ENCODE results near the gene SIRT7. TPM values are rescaled to one million over a fixed set of nuclear protein-coding genes. Genes with fewer than 3 reads are reported as not detected.

Gene SIRT7
- total RNA-seq, 6 experiments from 2014 or later: 16.2 to 20.7 (median 18.5) TPM

DNA sequence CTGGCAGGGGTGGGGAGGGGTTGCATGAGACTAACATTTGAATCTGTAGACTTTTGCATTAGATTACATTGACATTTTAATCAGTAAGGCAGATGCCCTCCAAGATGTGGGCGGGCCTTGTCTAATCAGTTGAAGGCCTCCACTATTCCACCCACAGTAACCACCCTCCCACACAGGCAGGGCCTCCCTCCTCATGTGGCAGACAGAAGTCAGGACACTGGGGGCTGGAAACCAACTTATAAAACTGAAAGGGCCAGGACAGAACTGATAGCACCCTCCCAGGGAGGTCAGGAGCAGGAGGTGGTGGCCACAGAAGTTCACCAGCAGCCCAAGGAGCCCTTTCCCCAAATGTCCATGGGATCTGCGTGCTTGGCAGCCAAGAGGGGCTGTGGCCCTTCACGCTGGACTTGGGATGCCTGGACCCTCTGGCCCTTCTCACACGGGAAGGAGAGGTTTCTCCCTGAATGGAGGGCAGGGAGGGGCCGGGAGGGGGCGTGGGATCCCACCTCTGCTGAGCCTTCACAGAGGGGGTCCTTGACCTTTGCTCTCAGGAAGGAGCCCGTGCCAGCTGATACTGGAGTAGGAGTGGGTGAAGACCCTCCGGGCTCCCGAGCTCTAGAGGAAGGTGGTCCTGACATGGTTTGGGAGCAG lies 14.5 kb upstream of the SIRT7 start:
- no peak for DNase-seq
- no peaks in the 10 kb centered on the region for H3K9me3 Mint-ChIP-seq
- TF ChIP-seq, protein P1, sequence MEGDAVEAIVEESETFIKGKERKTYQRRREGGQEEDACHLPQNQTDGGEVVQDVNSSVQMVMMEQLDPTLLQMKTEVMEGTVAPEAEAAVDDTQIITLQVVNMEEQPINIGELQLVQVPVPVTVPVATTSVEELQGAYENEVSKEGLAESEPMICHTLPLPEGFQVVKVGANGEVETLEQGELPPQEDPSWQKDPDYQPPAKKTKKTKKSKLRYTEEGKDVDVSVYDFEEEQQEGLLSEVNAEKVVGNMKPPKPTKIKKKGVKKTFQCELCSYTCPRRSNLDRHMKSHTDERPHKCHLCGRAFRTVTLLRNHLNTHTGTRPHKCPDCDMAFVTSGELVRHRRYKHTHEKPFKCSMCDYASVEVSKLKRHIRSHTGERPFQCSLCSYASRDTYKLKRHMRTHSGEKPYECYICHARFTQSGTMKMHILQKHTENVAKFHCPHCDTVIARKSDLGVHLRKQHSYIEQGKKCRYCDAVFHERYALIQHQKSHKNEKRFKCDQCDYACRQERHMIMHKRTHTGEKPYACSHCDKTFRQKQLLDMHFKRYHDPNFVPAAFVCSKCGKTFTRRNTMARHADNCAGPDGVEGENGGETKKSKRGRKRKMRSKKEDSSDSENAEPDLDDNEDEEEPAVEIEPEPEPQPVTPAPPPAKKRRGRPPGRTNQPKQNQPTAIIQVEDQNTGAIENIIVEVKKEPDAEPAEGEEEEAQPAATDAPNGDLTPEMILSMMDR (IDR thresholded peaks at IDR 0.05): no peak
- peaks cover 9% of the 10 kb centered on the region for H3K4me1 Mint-ChIP-seq (ENCODE audit: low read depth)
- no peaks in the 10 kb centered on the region for H3K36me3 Mint-ChIP-seq (ENCODE audit: low read depth)
- no peaks in the 10 kb centered on the region; the same call in none of the 2 replicates for H3K27me3 Mint-ChIP-seq (ENCODE audit: insufficient read depth)
- no peak overlapping the region for H3K27ac Mint-ChIP-seq
- H3K4me3 Mint-ChIP-seq: no peak overlapping the region

DNA sequence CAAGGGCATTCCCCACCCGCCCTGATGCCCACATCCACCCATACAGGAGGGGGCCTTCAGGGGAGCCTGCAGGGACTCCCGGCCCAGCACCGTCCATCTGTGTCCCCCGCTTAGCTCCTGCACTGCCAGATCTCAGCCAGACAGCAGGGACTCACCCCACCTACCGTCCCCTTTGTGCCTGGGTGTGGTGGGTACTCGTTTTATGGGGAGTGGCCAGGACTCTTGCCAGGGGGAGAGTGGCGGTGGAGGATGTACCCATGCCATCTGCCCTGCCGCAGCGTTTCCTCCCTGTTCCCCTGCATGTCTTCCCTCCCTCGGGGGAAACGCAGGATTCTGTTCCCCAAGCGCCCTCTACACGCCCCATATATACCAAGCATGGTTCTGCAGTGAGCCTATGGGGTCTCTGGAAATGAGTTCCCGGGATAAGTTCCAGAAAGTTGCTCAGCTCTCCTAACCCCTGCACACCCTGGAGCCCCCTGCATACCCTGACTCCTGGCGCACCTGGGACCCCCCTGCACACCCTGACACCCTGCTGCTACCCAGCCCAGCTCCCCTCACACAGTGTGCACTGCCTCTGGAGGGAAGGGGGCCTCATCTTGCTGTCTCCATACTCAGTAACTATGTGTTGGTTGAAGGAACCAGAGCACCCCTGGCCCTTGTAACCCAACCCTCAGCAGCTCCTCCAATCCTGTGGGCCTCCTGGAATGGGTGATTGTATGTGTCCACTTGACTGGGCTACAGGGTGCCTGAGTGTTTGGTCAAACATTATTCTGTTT lies 13.8 kb upstream of the SIRT7 start:
- Mint-ChIP-seq H3K27ac (no peak overlapping the region), H3K36me3 (ENCODE audit: low read depth) (no peaks in the 10 kb centered on the region), H3K4me3 (no peak overlapping the region), H3K27me3 (ENCODE audit: insufficient read depth) (no peaks in the 10 kb centered on the region; the same call in none of the 2 replicates), H3K9me3 (no peaks in the 10 kb centered on the region), H3K4me1 (ENCODE audit: low read depth) (peaks cover 8% of the 10 kb centered on the region)
- no peak for DNase-seq
- TF ChIP-seq, protein P1 (IDR thresholded peaks at IDR 0.05): no peak

DNA sequence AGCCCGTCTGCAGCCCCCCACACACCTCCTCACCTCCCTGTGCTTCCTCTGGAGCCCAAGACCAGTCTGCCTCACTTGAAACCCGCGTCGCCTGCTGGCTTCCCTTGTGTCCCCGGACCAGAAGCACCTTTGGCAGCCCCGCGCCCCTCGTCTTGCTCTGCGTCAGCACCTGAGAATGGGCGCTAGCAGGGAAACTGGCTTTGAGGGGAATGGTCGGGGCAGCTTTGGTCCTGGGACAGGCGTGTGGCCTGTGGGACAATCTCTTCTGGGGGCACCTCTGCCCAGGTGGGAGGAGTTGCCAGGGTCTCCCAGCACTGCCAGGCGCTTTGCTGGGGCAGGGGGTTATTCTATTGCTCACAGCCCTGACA lies 13.2 kb upstream of the SIRT7 start:
- Mint-ChIP-seq H3K36me3 (ENCODE audit: low read depth) (no peaks in the 10 kb centered on the region), H3K27me3 (ENCODE audit: insufficient read depth) (no peaks in the 10 kb centered on the region; the same call in none of the 2 replicates), H3K9me3 (no peaks in the 10 kb centered on the region), H3K27ac (no peak overlapping the region), H3K4me3 (no peak overlapping the region), H3K4me1 (ENCODE audit: low read depth) (peaks cover 11% of the 10 kb centered on the region)
- TF ChIP-seq, protein P1 (IDR thresholded peaks at IDR 0.05): no peak
- DNase-seq: no peak

DNA sequence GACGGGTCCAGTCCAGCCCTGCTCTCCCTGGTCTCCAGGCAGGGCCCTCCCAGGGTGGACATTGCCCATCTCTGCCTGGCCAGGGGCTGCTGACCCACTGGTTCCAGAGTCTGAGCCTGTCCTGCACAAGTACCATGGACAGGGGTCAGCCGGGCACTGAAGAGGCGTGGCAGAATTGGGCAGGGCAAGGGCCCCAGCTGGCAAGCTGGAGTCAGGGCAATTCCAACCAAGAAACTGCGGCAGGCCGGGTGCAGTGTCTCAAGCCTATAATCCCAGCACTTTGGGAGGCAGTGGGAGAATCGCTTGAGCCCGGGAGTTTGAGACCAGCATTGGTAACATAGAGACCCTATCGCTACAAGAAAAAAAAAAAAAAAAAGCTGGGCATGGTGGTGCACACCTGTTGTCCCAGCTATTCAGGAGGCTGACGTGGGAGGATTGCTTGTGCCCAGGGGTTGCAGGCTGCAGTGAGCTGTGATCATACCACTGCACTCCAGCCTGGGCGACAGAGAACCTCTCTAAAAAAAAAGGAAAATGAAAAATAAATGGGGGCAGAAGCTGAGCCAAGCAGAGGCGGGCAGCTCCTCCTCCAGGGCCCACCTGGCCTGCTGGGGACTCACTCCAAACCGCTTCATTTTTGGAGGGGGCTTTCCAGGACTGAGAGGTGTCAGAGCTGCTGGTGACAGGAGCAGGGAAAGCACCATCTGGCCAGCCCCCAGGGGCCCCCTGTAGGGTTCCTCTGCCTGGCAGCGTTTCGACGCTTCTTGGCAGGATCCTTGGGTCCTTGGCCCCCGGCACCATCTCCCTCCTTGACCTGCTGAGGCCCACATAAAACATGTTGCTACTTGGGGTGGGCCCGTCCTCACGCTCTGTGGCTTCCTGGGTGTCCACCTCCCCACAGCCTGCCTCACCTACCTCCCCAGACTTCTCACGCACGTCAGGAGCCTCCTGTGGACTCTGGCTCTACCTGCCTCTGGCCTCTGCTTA lies 12.5 kb upstream of the SIRT7 start:
- no peak for DNase-seq
- H3K9me3 Mint-ChIP-seq: no peaks in the 10 kb centered on the region
- H3K4me1 Mint-ChIP-seq (ENCODE audit: low read depth): peaks cover 12% of the 10 kb centered on the region
- H3K27me3 Mint-ChIP-seq (ENCODE audit: insufficient read depth): no peaks in the 10 kb centered on the region; the same call in none of the 2 replicates
- no peak overlapping the region for H3K27ac Mint-ChIP-seq
- TF ChIP-seq, protein P1 (IDR thresholded peaks at IDR 0.05): no peak
- no peak overlapping the region for H3K4me3 Mint-ChIP-seq
- H3K36me3 Mint-ChIP-seq (ENCODE audit: low read depth): no peaks in the 10 kb centered on the region
